ENCODE data around the gene NWD2.

- TF ChIP-seq, protein P1, sequence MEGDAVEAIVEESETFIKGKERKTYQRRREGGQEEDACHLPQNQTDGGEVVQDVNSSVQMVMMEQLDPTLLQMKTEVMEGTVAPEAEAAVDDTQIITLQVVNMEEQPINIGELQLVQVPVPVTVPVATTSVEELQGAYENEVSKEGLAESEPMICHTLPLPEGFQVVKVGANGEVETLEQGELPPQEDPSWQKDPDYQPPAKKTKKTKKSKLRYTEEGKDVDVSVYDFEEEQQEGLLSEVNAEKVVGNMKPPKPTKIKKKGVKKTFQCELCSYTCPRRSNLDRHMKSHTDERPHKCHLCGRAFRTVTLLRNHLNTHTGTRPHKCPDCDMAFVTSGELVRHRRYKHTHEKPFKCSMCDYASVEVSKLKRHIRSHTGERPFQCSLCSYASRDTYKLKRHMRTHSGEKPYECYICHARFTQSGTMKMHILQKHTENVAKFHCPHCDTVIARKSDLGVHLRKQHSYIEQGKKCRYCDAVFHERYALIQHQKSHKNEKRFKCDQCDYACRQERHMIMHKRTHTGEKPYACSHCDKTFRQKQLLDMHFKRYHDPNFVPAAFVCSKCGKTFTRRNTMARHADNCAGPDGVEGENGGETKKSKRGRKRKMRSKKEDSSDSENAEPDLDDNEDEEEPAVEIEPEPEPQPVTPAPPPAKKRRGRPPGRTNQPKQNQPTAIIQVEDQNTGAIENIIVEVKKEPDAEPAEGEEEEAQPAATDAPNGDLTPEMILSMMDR (IDR thresholded peaks at IDR 0.05; ENCODE audit: low read depth, low read length, poor library complexity, severe bottlenecking): no peak
- no peak for TF ChIP-seq EZH2phosphoT487 (IDR thresholded peaks at IDR 0.05; ENCODE audit: borderline replicate concordance, low read length)
Observed at GRCh38 chr4:37400241-37400881, 155.8 kb downstream of the NWD2 start.
